Middle frontal gyrus (tissue), 1 donor: ENCODE measurements around the gene DNAAF8.
A peak's percentile ranks its signal among the peaks of the same experiment; 100 is the strongest.

Experiments used
- DNase-seq: peaks from one replicate; pipeline ENCODE4 v3.0.0-alpha.2; 2015; ENCODE audit warnings: low spot score; ENCODE audit errors: extremely low spot score

DNAAF8 gene

GRCh38 chr16:4695473-4696171 is 38.7 kb upstream of the DNAAF8 start:
- no peak for DNase-seq

GRCh38 chr16:4696172-4696904 is 38.0 kb upstream of the DNAAF8 start:
- DNase-seq: no peak

GRCh38 chr16:4696905-4697847 is 37.2 kb upstream of the DNAAF8 start:
- no peak for DNase-seq

- no peak for DNase-seq
These were observed 36.5 kb upstream of the DNAAF8 start for GRCh38 chr16:4697848-4698291.

GRCh38 chr16:4698321-4699045 is 35.9 kb upstream of the DNAAF8 start:
- DNase-seq: no peak

- no peak for DNase-seq
These were observed 35.2 kb upstream of the DNAAF8 start for GRCh38 chr16:4699046-4699556.

- no peak for DNase-seq
These were observed 33.8 kb upstream of the DNAAF8 start for GRCh38 chr16:4700380-4700996.

GRCh38 chr16:4700997-4701743 is 33.2 kb upstream of the DNAAF8 start:
- DNase-seq: no peak

GRCh38 chr16:4701791-4702465 is 32.4 kb upstream of the DNAAF8 start:
- no peak for DNase-seq

GRCh38 chr16:4702466-4702808 is 31.9 kb upstream of the DNAAF8 start:
- no peak for DNase-seq

GRCh38 chr16:4703906-4704305 is 30.4 kb upstream of the DNAAF8 start:
- DNase-seq: no peak

- DNase-seq: no peak
These were observed 29.8 kb upstream of the DNAAF8 start for GRCh38 chr16:4704491-4704890.

- DNase-seq: no peak
These were observed 29.4 kb upstream of the DNAAF8 start for GRCh38 chr16:4704913-4705312.

GRCh38 chr16:4706871-4707270 is 27.5 kb upstream of the DNAAF8 start:
- peak; percentile 29 for DNase-seq

GRCh38 chr16:4709481-4709880 is 24.9 kb upstream of the DNAAF8 start:
- no peak for DNase-seq

GRCh38 chr16:4713663-4714501 is 20.5 kb upstream of the DNAAF8 start:
- no peak for DNase-seq

GRCh38 chr16:4714996-4715395 is 19.3 kb upstream of the DNAAF8 start:
- no peak for DNase-seq

- DNase-seq: no peak
These were observed 15.9 kb upstream of the DNAAF8 start for GRCh38 chr16:4718466-4718865.
